PC-3 (cell line): ENCODE results near the gene DCTN2.

Source experiments
- EZH2 ChIP-seq: fragments of 300-600 bp; sonication (generic); IDR thresholded peaks from one replicate; pipeline ENCODE4 v1.6.1; 2017; ENCODE audit warnings: antibody characterized with exemption, mild to moderate bottlenecking, low read length; ENCODE audit not compliant: unreplicated experiment
- TF ChIP-seq, protein P1 (sequence below): fragments of 300-600 bp; sonication (generic); conservative IDR thresholded peaks from 2 replicates; pipeline ENCODE4 v1.5.1; 2017; ENCODE audit warnings: antibody characterized with exemption, low read depth, mild to moderate bottlenecking, low read length

DNA sequence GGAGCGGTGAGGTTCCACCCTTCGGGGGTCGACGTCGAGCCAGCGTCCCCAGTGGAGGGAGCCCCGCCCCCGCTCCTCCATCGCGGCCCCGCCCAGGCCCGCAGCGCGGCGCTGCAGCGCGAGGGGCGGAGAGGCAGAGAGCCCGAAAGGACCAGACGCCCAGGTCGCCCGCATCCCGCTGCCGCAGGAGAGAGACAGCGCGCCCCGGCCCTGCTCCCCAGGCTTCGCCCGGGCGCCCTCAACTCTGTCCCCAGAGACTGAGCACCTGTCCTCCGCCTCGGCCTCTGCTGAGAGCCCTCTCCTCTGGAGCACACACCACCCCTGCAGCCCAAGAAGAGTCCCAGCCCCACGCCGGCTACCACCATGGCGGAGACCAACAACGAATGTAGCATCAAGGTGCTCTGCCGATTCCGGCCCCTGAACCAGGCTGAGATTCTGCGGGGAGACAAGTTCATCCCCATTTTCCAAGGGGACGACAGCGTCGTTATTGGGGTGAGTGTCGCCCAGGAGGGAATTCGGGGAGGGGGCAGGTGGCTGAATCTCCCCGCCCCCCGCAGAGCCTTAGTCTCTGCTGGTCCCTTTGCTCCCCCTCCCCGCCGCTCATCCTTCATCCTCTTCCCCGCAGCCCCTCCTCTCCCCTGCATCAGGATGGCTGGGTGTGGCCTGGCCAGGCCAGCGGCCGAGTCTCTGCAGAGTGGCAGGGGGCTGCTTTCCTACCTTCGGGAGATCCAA is 3.1 kb upstream of the DCTN2 start, which contains the start of gene KIF5A:
- TF ChIP-seq, protein P1, sequence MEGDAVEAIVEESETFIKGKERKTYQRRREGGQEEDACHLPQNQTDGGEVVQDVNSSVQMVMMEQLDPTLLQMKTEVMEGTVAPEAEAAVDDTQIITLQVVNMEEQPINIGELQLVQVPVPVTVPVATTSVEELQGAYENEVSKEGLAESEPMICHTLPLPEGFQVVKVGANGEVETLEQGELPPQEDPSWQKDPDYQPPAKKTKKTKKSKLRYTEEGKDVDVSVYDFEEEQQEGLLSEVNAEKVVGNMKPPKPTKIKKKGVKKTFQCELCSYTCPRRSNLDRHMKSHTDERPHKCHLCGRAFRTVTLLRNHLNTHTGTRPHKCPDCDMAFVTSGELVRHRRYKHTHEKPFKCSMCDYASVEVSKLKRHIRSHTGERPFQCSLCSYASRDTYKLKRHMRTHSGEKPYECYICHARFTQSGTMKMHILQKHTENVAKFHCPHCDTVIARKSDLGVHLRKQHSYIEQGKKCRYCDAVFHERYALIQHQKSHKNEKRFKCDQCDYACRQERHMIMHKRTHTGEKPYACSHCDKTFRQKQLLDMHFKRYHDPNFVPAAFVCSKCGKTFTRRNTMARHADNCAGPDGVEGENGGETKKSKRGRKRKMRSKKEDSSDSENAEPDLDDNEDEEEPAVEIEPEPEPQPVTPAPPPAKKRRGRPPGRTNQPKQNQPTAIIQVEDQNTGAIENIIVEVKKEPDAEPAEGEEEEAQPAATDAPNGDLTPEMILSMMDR, result no peak
- no peak for TF ChIP-seq EZH2
